Type B pancreatic cell (in vitro differentiated cells): Measurements from ENCODE around the gene BCL7A. TPM values are rescaled to one million over a fixed set of nuclear protein-coding genes. Genes with fewer than 3 reads are reported as not detected.

Source experiments
- DNase-seq: peaks from one replicate; pipeline ENCODE4 v3.0.0; 2021; ENCODE audit warnings: mixed read lengths; ENCODE audit not compliant: unreplicated experiment; ENCODE audit errors: extremely low spot score
- H3K27ac Mint-ChIP-seq: 2 replicates; pipeline ENCODE4 v1.8.0; 2021; ENCODE audit warnings: mild to moderate bottlenecking, mixed read lengths
- H3K27me3 Mint-ChIP-seq: 2 replicates; pipeline ENCODE4 v1.8.0; 2021; ENCODE audit warnings: mixed read lengths
- H3K36me3 Mint-ChIP-seq: 2 replicates; pipeline ENCODE4 v1.8.0; 2021; ENCODE audit warnings: mixed read lengths
- H3K4me1 Mint-ChIP-seq: one replicate; pipeline ENCODE4 v1.8.0; 2021; ENCODE audit warnings: mixed read lengths; ENCODE audit not compliant: unreplicated experiment
- H3K4me3 Mint-ChIP-seq: 2 replicates; pipeline ENCODE4 v1.8.0; 2021; ENCODE audit warnings: mild to moderate bottlenecking, mixed read lengths
- H3K9me3 Mint-ChIP-seq: 2 replicates; pipeline ENCODE4 v1.8.0; 2021; ENCODE audit warnings: mixed read lengths
- CTCF ChIP-seq: fragments of 200-600 bp; sonication (generic); conservative IDR thresholded peaks from 2 replicates; pipeline ENCODE4 v1.5.0; 2021; ENCODE audit warnings: antibody characterized with exemption, mild to moderate bottlenecking
- total RNA-seq: library from RNA; stranded (reverse); gene quantifications from 2 replicates; pipeline ENCODE4 v1.2.1, GENCODE V29; 2021; ENCODE audit warnings: low replicate concordance

BCL7A gene
- total RNA-seq, 1 donor from 2014 or later = 30.9 TPM

- H3K4me1 Mint-ChIP-seq = peaks cover 41% of the 10 kb centered on the region
- no peaks in the 10 kb centered on the region for H3K9me3 Mint-ChIP-seq
- peak overlapping the region; percentile 55 for H3K4me3 Mint-ChIP-seq
- no peak for DNase-seq
- no peaks in the 10 kb centered on the region for H3K27me3 Mint-ChIP-seq
- no peak for TF ChIP-seq CTCF
- H3K36me3 Mint-ChIP-seq = peaks cover 18% of the 10 kb centered on the region
- H3K27ac Mint-ChIP-seq = no peak overlapping the region
These were observed 61.1 kb downstream of the BCL7A start for GRCh38 chr12:122082621-122083356.

GRCh38 chr12:122084857-122085405, 63.2 kb downstream of the BCL7A start:
- TF ChIP-seq CTCF = no peak
- peaks cover 22% of the 10 kb centered on the region for H3K36me3 Mint-ChIP-seq
- H3K4me3 Mint-ChIP-seq = no peak overlapping the region
- no peaks in the 10 kb centered on the region for H3K9me3 Mint-ChIP-seq
- H3K4me1 Mint-ChIP-seq = peaks cover 40% of the 10 kb centered on the region
- no peak for DNase-seq
- no peak overlapping the region for H3K27ac Mint-ChIP-seq
- no peaks in the 10 kb centered on the region for H3K27me3 Mint-ChIP-seq

- Mint-ChIP-seq H3K9me3 (no peaks in the 10 kb centered on the region), H3K36me3 (peaks cover 23% of the 10 kb centered on the region), H3K4me3 (no peak overlapping the region), H3K27me3 (no peaks in the 10 kb centered on the region), H3K27ac (no peak overlapping the region), H3K4me1 (peaks cover 35% of the 10 kb centered on the region)
- TF ChIP-seq CTCF = no peak
- DNase-seq = no peak
These were observed 63.9 kb downstream of the BCL7A start for GRCh38 chr12:122085591-122085990.

GRCh38 chr12:122086116-122086515, 64.4 kb downstream of the BCL7A start:
- Mint-ChIP-seq H3K27me3 (no peaks in the 10 kb centered on the region), H3K36me3 (peaks cover 26% of the 10 kb centered on the region), H3K4me1 (peaks cover 37% of the 10 kb centered on the region), H3K4me3 (no peak overlapping the region), H3K9me3 (no peaks in the 10 kb centered on the region), H3K27ac (no peak overlapping the region)
- no peak for TF ChIP-seq CTCF
- DNase-seq = no peak

- peaks cover 26% of the 10 kb centered on the region for H3K36me3 Mint-ChIP-seq
- H3K27me3 Mint-ChIP-seq = no peaks in the 10 kb centered on the region
- peaks cover 35% of the 10 kb centered on the region for H3K4me1 Mint-ChIP-seq
- no peak for DNase-seq
- TF ChIP-seq CTCF = no peak
- peak overlapping the region; percentile 72 for H3K27ac Mint-ChIP-seq
- H3K4me3 Mint-ChIP-seq = no peak overlapping the region
- no peaks in the 10 kb centered on the region for H3K9me3 Mint-ChIP-seq
These were observed 65.1 kb downstream of the BCL7A start for GRCh38 chr12:122086641-122087285.
